Psoas muscle (tissue), 8 donors: Measurements from ENCODE around the gene GNAI2. TPM values are rescaled to one million over a fixed set of nuclear protein-coding genes. Genes with fewer than 3 reads are reported as not detected.

ENCODE experiments used
- ATAC-seq, 4 donors: fragments of 200-7000 bp; cut with Tn5 transposase; one replicate each; pipeline ENCODE4 v1.9.1; 2020; ENCODE audit warnings: moderate library complexity in 3 of 4, mild to moderate bottlenecking in 2 of 4
- DNase-seq, 2 donors: peaks; one replicate each; pipeline ENCODE4 v3.0.0-alpha.2; 2020
- H3K27ac ChIP-seq: fragments of 200-600 bp; one replicate; pipeline ENCODE4 v1.8.0; 2022
- H3K27me3 ChIP-seq, 3 donors: fragments of 200-600 bp in 1 of 3; one replicate each; pipeline versions ENCODE4 v1.6.1 to v1.8.0; 2013 to 2022; ENCODE audit warnings: low read length in 2 of 3, mild to moderate bottlenecking in 2 of 3, moderate library complexity in 1 of 3; ENCODE audit not compliant: insufficient read depth in 3 of 3
- H3K36me3 ChIP-seq, 2 donors: fragments of 200-600 bp in 1 of 2; one replicate each; pipeline versions ENCODE4 v1.6.1 to v1.8.0; 2013 to 2022; ENCODE audit warnings: low read depth in 1 of 2, mild to moderate bottlenecking in 1 of 2, moderate library complexity in 1 of 2; ENCODE audit not compliant: insufficient read depth in 1 of 2
- H3K4me1 ChIP-seq: fragments of 200-600 bp; one replicate; pipeline ENCODE4 v1.8.0; 2022
- H3K4me3 ChIP-seq: fragments of 200-600 bp; one replicate; pipeline ENCODE4 v1.8.0; 2022; ENCODE audit warnings: mild to moderate bottlenecking
- H3K9me3 ChIP-seq: fragments of 200-600 bp; one replicate; pipeline ENCODE4 v1.8.0; 2022
- WGBS, 3 donors: extraction: QIAGEN DNeasy Blood & Tissue Kit; methylation state at CpG; one replicate each; pipeline versions ENCODE4 v1.1.6 to v1.1.7; 2013; 5-methylcytosine and 5-hydroxymethylcytosine counted together
- intact Hi-C, 2 donors: fragments of 100-400 bp; cut with DNase I; formaldehyde crosslinking; loops; one replicate each; pipeline versions ENCODE4 v1.11.0 to v1.14.2; 2022
- polyA plus RNA-seq, 3 donors: library from polyadenylated mRNA; stranded (reverse); fragments of 200-250 nt; gene quantifications; one replicate each; pipeline ENCODE4 v1.2.3, GENCODE V29; 2013
- total RNA-seq, 4 donors: library from RNA; stranded (reverse); fragmentation: NEBNext Ultra II Directional in 2 of 4; extraction: Animal tissue kit (Norgen Biotek cat#: 25700) in 2 of 4; gene quantifications; one replicate each; pipeline versions ENCODE4 v1.2.1 to v1.2.4, GENCODE V29; 2021 to 2023
- TF ChIP-seq, protein P1 (sequence below): fragments of 200-600 bp; IDR thresholded peaks from one replicate; pipeline ENCODE4 v1.8.0; 2022; ENCODE audit warnings: antibody characterized with exemption
- donor health status: healthy with polysubstance abuse.
- donor health status: DM: no; HTN: no; CAD: no; lungs with moderate emphysema.
- donor health status: Bipolar disorder and iron deficiency.
- donor health status: healthy.
- donor health status: DM: yes; HTN: yes; CAD: no.
- donor health status: DM: no; HTN: no; CAD: no.
- donor health status: DM: no; HTN: no; CAD: no.
- donor health status: DM: yes; HTN: yes; CAD: no.

Gene GNAI2
- total and polyA plus RNA-seq, 7 donors: 39.4 to 93.9 (median 57.6) TPM

- 44 to 58% (median 45%) methylated on average over 11 to 12 of the region's 12 CpGs for WGBS, 3 donors
- TF ChIP-seq, protein P1, sequence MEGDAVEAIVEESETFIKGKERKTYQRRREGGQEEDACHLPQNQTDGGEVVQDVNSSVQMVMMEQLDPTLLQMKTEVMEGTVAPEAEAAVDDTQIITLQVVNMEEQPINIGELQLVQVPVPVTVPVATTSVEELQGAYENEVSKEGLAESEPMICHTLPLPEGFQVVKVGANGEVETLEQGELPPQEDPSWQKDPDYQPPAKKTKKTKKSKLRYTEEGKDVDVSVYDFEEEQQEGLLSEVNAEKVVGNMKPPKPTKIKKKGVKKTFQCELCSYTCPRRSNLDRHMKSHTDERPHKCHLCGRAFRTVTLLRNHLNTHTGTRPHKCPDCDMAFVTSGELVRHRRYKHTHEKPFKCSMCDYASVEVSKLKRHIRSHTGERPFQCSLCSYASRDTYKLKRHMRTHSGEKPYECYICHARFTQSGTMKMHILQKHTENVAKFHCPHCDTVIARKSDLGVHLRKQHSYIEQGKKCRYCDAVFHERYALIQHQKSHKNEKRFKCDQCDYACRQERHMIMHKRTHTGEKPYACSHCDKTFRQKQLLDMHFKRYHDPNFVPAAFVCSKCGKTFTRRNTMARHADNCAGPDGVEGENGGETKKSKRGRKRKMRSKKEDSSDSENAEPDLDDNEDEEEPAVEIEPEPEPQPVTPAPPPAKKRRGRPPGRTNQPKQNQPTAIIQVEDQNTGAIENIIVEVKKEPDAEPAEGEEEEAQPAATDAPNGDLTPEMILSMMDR: no peak
- no peak for DNase-seq
- Histone ChIP-seq H3K27ac (no peak overlapping the region), H3K36me3 (peaks cover 0 to 13% of the 10 kb centered on the region in 2 donors), H3K27me3 (no peaks in the 10 kb centered on the region), H3K4me3 (no peak overlapping the region), H3K9me3 (no peaks in the 10 kb centered on the region), H3K4me1 (peaks cover 13% of the 10 kb centered on the region)
- intact Hi-C loops: no loop called here
- peak in 2 of 4 donors; percentile 8 to 31 for ATAC-seq
Measured at GRCh38 chr3:50221411-50222168, 14.4 kb upstream of the GNAI2 start.

DNA sequence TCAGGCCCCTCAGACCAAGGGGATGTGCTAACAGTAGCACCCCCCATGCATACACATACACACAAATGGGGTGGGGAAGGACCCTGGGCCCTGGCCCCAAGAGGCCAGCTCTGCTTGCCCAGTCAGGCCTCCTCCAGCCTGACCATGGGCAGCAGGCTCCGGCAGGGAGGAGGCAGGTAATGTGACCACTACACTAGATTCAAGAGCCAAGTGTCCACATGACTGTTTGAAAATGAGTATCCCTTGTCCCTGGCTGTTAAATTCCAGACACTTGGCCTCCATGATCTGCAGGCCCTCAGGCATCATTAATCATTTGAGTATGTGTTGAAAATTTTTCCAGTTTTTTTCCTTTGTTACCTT, 13.9 kb upstream of the GNAI2 start:
- peaks cover 0 to 12% of the 10 kb centered on the region in 2 donors for H3K36me3 ChIP-seq
- intact Hi-C loops: no loop called here
- no peaks in the 10 kb centered on the region for H3K9me3 ChIP-seq
- H3K4me3 ChIP-seq: no peak overlapping the region
- 17 to 30% (median 30%) methylated on average over 1 of the region's 1 CpG for WGBS, 3 donors
- H3K27me3 ChIP-seq: no peaks in the 10 kb centered on the region
- peaks cover 13% of the 10 kb centered on the region for H3K4me1 ChIP-seq
- ATAC-seq: no peak
- TF ChIP-seq, protein P1: no peak
- no peak for DNase-seq
- no peak overlapping the region for H3K27ac ChIP-seq

DNA sequence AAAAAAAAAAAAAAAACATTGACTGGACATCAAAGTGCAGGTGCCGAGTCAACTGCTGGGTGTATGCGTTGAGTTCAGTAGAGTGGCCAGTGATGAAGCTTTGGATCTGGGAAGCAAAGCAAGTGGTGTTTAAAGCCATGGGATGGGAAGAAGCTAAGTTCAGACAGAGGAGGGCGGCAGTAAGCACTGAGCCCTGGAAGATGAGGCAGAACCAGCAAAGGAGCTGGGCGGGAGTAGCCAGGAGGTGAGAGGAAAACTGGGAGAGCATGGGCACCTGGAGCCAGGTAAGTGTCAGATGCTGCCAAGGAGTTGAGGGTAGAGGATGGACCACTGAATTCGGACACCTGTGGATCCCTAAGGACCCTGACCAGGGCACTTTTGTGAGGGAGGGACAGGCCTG, 11.4 kb upstream of the GNAI2 start:
- intact Hi-C loops: loop anchor here in 1 of 2 donors (1.0 kb wide), 1 partner anchor 30 kb away; no protein-coding TSS in a partner anchor
- Histone ChIP-seq H3K36me3 (no peaks in the 10 kb centered on the region), H3K4me1 (peaks cover 9% of the 10 kb centered on the region), H3K9me3 (no peaks in the 10 kb centered on the region), H3K27me3 (no peaks in the 10 kb centered on the region), H3K4me3 (no peak overlapping the region), H3K27ac (no peak overlapping the region)
- TF ChIP-seq, protein P1: no peak
- ATAC-seq (no peak), DNase-seq (no peak)
- 64 to 71% (median 68%) methylated on average over 5 of the region's 5 CpGs for WGBS, 3 donors

- peaks cover 9% of the 10 kb centered on the region for H3K4me1 ChIP-seq
- no peaks in the 10 kb centered on the region for H3K27me3 ChIP-seq
- peak overlapping the region; percentile 78 for H3K4me3 ChIP-seq
- ATAC-seq: peak in 3 of 4 donors; percentile 19 to 52 (median 30)
- peak in 1 of 2 donors; percentile 72 for DNase-seq
- no peaks in the 10 kb centered on the region for H3K9me3 ChIP-seq
- H3K27ac ChIP-seq: no peak overlapping the region
- TF ChIP-seq, protein P1: no peak
- WGBS, 3 donors: 0 to 1% (median 1%) methylated on average over 30 to 40 of the region's 40 CpGs
- intact Hi-C loops: loop anchor here (1.0 to 2.0 kb wide), 4 partner anchors 20 to 46 kb away; no protein-coding TSS in a partner anchor
- H3K36me3 ChIP-seq: no peaks in the 10 kb centered on the region
Measured at GRCh38 chr3:50226888-50227389, 9.1 kb upstream of the GNAI2 start.
